GM19467 (cell line): ENCODE results near the gene RPTN.
"Not testable (repeated sequence)": the region's sequence is repeated elsewhere in the genome, so short reads cannot be mapped to it uniquely, and the experiment has no call there.

ENCODE experiments used
- ATAC-seq: cut with Tn5 transposase; IDR thresholded peaks from one replicate; pipeline ENCODE4 v1.9.1; 2021; ENCODE audit warnings: mild to moderate bottlenecking, moderate library complexity; ENCODE audit not compliant: unreplicated experiment

Gene RPTN

DNA sequence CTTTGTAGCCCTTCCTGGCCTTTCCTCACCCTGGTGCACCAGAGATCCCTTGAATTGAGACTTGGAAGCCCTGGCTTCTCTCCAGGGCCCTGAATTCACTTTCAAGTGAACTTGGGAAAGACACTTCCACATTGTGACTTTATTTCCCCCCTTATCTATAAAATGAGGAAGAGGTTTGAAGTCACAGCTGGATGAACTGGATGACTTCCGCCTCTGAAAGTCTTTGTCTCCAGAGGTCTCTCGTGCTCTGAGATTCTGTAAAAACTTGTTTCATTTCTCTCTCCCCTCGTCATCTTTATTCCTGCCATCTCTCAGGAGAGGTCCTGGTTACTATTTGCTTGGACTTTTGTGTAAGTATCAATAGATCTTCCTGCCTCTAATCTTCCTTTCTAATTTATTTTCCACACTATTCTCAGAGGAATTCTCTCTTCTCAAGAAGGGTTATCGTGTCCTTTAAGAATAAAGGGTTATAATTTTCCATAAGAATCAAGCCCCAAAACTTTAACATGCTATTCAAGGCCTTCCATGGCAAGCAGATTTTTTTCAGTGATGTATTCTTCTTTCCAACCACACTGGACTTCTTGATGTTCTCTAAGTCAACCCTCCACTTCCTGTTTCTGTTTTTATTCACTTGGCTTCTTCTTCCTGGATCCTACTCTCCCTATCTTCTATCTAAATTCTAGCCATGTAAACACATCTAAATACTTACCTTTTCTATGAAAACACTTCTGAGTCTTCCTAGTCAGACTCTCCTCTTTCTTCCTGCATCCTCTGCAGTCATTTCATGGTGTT lies 6.5 kb upstream of the RPTN start:
- no peak for ATAC-seq

DNA sequence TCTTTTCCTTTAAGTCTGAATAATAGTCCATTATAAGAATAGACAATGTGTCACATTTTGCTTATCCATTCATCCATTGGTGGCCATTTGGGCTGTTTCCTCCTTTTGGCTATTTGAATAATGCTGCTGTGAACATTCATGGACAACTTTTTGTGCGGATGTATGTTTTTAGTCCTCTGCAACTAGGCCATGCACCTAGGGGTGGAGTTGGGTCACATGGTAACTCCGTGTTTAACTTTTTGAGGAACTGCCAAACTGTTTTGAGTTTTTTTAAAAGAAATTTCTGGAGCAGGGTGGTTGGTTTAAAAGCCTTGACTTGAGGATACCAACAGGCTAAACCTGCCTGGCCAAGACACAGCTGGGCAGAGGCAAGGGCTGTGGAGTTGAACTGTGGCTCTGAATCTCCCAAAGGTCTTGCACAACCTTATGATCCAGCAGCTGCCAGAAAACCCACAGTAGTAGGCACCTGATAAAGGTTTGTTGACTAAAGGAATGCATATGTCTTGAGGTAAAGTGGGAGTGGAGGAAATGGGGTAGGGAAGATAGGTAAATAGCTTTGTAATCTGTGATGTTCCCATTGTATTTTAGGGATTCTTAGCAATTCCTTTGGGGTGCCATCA lies 5.6 kb upstream of the RPTN start:
- ATAC-seq, result no peak

DNA sequence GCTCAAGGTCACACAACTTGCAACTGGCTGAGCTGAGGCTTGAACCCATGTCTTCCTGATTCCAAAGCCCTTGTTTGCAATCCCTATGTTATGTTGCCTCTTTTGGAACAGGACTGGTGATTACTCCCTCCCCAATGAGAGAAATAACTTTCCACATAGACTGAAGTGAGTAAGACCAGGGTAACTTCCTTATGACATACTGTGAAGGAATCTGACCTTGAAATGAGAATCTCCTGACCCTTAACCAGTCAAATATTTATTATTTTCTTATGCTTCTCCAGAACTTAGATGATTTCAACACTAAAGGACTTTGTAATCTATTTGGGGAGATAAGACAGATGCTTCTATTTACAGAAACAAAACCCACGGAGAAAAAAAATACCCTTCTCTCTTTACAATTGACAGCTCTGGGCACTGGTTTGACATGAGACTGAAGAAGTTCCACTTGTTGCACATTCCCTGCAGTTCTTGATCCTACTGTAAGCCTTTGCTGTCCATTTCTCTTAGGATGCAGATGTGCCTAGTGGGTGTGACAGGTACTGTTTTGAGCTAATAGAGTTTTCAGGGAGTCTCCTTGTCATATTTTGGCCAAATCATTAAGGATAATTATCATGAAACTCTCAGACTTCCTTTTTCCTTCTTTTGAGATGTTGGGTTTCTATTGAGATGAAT lies 3.9 kb upstream of the RPTN start:
- no peak for ATAC-seq

DNA sequence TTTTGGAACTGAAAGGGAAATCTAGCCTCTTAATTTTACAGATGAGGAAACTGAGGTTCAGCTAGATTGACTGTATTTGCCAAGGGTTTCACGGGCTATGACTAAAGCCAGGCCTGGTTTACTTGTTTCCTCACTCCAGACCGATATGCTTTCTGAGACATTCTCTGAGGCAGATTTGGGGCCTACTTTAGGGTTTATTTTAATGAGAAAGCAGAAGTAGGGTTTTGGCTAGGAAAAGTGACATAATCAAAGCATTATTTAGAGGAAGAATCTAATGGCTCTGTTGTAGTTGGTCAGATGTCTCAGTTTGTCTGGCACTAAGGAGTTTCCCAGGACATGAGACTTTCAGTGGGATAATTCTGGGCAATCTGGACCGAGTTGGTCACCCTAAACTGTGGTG lies 1.5 kb upstream of the RPTN start:
- no peak for ATAC-seq

- ATAC-seq, result no peak
Measured at GRCh38 chr1:152153996-152154395, 5.0 kb downstream of the RPTN start.

DNA sequence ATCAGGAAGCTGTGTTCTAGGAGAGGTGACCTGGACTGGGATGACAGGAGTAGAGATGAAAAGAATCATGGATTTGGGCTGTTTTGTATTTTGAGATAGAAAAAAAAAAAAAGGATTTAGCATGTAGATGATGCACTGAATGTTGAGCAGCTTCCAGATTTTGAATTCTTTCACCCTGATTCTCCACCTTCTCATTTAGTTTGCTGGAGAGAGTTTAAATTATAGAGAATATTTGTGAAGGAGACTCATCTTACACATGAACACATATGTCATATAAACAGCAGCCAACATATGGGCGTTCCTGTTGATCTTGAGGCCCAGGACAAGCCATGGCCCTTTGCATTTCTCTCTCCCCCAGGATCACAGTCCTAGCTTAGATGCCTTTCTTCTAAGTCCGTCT lies 7.4 kb downstream of the RPTN start:
- ATAC-seq, result no peak

DNA sequence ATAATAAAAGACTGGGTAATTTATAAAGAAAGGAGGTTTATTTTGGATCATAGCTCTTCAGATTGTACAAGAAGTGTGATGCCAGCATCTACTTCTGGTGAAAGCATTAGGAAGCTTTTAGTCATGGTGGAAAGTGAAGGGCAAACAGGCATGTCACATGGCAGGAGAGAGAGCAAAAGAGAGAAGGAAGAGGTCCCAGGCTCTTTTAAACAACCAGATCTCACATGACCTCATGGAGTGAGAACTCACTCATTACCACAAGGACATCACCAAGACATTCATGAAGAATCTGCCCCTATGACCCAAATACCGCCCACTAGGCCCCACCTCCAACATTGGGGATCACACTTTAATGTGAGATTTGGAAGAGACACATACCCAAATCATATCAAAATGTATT lies 10.0 kb downstream of the RPTN start:
- ATAC-seq, result no peak

DNA sequence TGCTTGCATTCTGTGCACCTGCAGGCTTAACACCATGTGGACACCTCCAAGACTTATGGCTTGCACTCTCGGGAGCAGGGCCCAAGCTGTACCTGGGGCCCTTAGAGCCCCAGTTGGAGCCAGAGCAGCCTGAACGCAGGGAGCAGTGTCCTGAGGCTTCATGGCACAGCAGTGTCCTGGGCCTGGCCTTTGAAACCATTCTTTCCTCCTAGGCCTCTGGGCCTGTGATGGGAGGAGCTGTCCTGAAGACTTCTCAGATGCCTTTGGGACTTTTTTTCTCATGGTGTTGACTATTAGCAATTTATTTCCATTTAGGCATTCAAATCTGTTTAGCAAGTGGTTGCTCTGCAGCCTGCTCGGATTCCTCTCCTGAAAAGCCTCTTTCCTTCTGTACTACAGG lies 11.0 kb downstream of the RPTN start:
- ATAC-seq, result no peak

DNA sequence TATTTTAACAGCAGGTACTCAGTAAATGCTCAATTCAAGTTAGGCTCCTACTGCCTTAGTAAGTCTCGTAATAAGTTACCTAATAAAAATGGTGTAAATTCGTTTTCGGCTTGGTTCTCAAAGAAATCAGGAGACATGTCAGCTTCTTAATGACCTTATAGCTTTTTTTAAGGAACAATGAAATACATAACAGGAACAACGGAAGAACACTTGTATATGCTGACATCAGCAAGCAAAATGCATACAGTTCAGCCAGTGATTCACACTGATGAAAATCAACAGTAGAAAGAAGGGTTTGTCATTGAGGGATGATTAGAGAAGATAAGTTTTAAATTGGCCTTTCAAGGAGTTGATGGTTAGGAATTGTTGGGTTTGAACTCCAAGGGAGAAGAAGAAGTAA lies 13.3 kb downstream of the RPTN start:
- ATAC-seq, result no peak

DNA sequence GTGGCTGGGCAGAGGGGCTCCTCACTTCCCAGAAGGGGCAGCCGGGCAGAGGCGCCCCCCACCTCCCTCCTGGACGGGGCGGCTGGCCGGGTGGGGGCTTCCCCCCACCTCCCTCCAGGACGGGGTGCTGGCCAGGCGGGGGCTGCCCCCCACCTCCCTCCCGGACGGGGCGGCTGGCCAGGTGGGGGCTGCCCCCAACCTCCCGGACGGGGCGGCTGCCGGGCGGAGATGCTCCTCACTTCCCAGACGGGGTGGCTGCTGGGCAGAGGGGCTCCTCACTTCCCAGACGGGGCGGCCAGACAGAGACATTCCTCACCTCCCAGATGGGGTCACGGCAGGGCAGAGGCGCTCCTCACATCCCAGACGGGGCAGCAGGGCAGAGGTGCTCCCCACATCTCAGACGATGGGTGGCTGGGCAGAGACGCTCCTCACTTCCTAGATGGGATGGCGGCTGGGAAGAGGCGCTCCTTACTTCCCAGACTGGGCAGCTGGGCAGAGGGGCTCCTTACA lies 14.3 kb downstream of the RPTN start:
- not testable (repeated sequence) for ATAC-seq

DNA sequence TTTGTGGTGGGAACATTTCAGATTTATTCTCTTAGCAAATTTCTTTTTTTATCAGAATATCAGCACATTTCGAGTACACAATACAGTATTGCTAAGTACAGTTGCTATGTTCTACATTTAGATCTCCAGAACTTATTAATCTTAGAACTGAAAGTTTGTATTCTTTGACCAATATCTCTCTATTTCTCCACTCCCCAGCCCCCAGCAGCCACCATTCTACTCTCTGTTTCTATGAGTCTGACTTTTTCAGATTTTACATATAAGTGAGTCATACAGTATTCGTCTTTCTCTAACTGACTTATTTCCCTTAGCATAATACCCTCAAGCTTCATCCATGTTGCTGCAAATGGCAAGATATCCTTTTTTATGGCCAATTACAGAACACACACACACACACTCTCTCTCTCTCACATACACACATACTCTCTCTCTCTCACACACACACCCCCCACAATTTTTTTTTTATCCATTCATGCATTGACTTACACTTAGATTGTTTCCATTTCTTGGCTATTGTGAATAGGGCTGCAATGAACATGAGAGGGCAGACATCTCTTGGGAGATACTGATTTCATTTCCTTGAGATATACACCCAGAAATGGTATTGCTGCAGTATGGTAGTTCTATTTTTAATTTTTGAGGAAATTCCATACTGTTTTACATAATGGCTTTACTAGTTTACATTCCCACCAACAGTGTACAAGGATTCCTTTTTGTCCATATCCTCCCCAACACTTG lies 15.7 kb downstream of the RPTN start:
- no peak for ATAC-seq

GRCh38 chr1:152141971-152142584 lies 16.9 kb downstream of the RPTN start:
- ATAC-seq, result no peak

DNA sequence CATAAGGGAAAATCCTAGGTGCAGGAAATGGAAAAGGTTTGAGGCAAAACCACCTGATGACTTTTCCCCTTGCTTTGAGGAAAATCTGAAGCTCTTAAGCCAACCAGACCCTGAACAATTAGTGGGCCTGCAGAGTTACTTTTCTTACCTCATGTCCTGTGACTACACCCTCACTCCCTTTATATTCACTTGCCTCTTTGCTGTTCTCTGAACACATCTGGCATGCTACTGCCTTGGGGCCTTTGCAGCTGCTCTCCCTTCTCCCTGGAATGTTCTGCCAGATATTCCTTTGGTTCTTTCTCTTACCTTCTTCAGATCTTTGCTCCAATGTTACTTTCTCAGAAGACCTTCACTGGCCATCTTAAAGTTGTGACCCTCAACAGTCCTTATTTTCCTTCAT lies 21.8 kb downstream of the RPTN start:
- no peak for ATAC-seq

DNA sequence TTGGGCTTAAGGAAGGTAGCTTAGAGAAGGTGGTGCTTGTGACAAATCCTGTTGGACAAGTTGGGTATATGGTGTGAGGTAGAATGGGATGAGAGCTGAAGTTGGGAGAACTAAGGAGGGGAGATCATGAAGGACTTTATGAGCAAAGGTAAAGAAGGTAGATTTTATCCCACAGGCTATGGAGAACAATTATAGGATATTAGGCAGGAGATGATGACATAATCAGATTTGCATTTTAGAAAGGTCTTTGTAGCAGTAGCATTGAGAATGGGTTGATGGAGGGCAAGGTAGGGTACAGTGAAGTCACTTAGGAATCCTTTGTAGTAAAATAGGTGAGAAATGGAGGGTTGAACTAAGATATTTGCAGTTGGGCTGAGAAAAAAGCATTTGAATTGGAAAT lies 28.8 kb downstream of the RPTN start:
- ATAC-seq, result no peak

GRCh38 chr1:152127673-152128072 lies 31.4 kb downstream of the RPTN start:
- no peak for ATAC-seq

DNA sequence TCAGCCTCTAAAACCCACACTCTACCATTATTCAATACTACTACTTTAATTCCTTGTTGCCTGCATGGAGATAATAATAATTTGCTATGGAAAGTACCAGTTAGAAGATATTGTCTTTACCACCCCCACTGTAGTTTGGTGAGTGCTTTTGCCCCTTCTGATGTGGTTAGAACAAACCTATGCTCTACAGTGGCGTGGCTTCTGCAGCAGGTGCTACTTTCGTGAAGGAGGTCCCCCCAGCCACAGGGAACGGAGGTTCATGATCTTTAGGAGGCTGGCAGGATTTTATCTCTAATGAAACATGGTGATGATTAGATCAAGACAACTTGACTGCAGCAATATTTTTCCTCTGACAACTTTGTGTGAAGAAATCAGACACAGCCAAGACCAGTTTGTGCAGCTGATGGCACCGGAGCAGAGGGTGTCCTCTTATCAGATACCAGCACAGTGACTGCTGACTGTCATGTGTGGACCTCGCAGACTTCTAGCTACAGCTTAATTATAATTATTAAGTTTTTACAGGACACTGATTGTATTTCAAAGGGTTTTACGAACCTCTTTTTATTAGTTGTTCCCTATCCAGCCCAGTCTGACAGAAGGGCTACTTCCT lies 33.1 kb downstream of the RPTN start:
- ATAC-seq, result no peak

DNA sequence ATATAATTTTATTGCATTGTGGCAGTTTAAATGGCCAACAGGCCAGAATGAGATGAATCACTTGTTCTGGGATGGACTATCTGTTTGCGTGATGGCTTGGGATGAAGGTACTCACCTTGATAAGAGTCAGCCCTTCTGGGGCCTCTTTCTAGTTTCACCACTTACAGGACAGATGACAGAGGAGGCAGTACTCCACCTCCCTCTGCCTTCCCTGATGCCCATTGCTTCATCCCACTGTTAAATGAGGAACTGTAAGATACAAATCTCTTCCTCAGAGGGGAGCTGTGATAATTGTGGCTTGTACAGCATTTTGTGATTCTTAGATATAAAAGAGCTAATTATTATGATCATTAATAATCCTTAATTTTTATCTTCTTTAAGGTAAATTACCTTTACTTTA lies 40.1 kb downstream of the RPTN start:
- ATAC-seq, result no peak

- ATAC-seq, result no peak
Measured at GRCh38 chr1:152115344-152115743, 43.7 kb downstream of the RPTN start, which contains the start of gene TCHH. TCHH (minus strand) TSS chr1:152115444; CDS start chr1:152114080, 1,364 bp downstream.

GRCh38 chr1:152112885-152113432 lies 46.1 kb downstream of the RPTN start:
- ATAC-seq, result no peak
